Ovary (tissue), 3 donors: ENCODE data around the gene IRGM.

Experiments
- CTCF ChIP-seq, 3 donors: fragments of 450-650 bp in 2 of 3; fragments of 200-600 bp in 1 of 3; IDR thresholded peaks; one replicate each; pipeline versions ENCODE4 v1.5.1 to v1.8.0; 2016 to 2022; ENCODE audit warnings: antibody characterized with exemption in 3 of 3, mild to moderate bottlenecking in 1 of 3
- POLR2A ChIP-seq: fragments of 450-650 bp; IDR thresholded peaks from one replicate; pipeline ENCODE4 v1.6.1; 2017; ENCODE audit warnings: antibody characterized with exemption, mild to moderate bottlenecking, moderate library complexity
- donor health status: DM: no; HTN: no; CAD: no.

- no peak for TF ChIP-seq CTCF (IDR thresholded peaks at IDR 0.05)
- no peak for TF ChIP-seq POLR2A
These were observed 16.6 kb upstream of the IRGM start for GRCh38 chr5:150829744-150830143.
